Left renal cortex interstitium (tissue), 4 donors: ENCODE results near the gene PROSER1. TPM values are rescaled to one million over a fixed set of nuclear protein-coding genes. Genes with fewer than 3 reads are reported as not detected.
"Not testable (repeated sequence)": the region's sequence is repeated elsewhere in the genome, so short reads cannot be mapped to it uniquely, and the experiment has no call there.

Source experiments
- DNase-seq, 4 donors: peaks; one replicate each; pipeline ENCODE4 v3.0.0-alpha.2; 2013; ENCODE audit warnings: low read depth in 4 of 4, low spot score in 2 of 4, missing footprints in 1 of 4
- polyA plus RNA-seq, 4 donors: library from polyadenylated mRNA; unstranded; fragments of 120-200 nt; gene quantifications; one replicate each; pipeline ENCODE4 v1.2.1, GENCODE V29; 2013; ENCODE audit not compliant: insufficient read length in 4 of 4

The PROSER1 gene
- polyA plus RNA-seq, result 10 to 100 TPM; 25.2 to 52.8 (median 35.4) TPM

DNA sequence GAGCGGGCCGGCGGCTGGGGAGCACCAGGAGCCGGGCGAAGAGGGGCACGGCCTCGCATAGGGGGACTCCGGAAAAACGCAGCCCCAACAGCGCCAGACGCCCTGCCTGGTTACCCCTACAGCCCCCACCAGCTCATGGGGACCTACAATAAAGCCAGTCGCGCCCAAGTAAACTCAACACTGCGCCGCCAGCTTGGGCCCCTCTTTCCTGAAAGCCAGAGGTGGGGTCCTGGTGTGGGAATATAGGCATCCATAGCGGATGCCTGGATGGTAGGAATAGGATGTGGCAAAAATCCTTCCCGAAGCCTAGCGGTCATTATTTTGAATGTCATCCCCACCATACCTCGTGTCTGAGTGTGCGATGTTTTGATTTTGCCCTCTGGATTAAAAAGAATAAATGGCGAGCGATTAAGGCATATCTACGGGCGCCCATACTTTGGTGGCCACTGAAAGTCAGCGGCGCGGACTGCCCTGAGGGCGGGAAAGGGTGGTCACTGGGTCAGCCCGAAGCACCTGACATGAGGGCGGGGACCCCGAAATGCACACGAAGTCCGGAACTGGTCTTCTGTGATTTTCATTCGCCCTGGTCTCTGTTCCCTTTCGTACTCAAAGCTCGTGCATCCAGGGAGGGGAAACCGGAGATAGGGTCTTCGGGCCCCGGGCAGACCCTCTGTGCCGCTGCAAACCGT, at the start of gene PROSER1, which contains the start of gene NHLRC3:
Gene PROSER1 (minus strand): TSS at position 210 of the 689 bp plus-strand sequence. CDS start 847 bp downstream, outside the sequence.
Gene NHLRC3 (plus strand): TSS at position 577 of the 689 bp plus-strand sequence. CDS start 184 bp downstream, outside the sequence.
- DNase-seq, result peak; percentile 91 to 98 (median 92)

DNA sequence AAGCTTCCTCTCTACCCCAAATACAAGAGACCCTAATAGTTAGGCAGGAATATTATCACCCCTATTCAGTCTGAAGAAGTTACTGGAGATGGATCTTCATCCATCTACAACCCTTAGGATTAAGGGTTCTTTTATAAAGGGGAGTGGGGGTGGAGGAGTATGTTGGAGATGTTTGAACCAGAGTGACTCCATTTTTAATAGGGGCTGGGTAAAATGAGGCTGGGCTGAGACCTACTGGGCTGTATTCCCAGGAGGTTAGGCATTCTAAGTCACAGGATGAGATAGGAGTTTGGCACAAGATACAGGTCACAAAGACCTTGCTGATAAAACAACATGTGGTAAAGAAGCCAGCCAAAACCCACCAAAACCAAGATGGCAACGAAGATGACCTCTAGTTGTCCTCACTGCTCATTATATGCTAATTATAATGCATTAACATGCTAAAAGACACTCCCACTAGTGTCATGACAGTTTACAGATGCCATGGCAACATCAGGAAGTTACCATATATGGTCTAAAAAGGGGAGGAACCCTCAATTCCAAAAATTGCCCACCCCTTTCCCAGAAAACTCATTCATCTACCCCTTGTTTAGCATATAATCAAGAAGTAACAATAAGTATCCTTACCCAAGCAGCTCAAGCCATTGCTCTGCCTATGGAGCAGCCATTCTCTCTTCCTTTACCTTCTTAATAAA, 48.5 kb upstream of the PROSER1 start:
- not testable (repeated sequence) for DNase-seq

DNA sequence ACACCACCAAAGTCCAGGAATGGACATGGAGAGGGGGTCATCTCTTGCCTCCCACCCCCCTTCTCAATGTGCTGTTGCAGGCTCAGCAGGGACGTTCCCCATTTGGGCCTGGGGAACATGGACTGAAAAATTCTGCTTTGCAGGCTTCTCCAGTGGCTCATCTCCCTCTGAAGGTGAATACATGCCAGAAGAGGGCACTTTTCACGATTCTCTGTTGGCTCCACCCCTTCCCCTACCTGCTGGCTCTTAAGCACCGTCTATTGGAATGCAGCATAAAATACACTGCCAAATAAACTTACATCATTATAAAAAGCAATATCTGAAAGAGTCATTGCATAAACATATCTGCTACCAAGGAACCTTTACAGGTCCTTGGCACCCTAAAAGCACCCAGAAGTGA, 36.1 kb upstream of the PROSER1 start:
- no peak for DNase-seq

DNA sequence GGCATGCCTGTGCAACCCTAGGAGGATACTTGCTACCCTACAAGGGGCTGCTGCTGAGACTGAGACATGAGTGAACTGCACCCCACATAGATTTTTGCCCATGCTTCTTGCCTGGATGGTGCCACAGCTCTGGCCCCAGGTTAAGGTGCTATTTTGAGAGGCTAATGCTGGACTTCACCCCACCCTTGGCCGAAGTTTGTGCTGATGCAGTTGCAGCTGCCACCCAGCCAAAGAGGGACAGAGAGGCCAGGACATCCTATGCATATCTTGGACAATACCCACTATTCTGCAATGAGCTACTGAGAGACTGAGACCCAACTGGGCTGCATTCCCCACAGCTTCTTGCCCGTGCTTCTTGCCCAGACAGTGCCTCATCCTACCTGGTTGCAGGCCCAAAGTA, 35.0 kb upstream of the PROSER1 start:
- DNase-seq, result no peak

DNA sequence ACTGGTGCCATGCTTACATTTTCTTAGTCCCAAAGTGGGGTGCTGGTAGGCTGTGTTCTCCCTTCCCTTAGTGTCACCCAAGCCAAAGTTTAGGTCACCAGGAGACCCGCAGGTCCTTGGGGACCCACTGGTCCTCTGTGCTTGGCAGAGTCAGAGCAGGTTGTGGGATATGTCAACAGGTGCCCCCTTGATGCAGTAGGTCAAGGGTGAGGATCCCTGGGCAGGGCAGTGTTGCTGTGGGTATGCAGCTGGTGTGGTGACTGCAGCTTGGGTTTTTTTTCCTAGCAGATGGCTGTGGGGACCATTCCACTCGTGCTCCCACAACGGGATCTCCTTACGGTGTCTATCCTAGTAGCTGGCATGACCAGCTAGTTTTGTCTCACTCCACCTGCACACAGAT, 24.1 kb upstream of the PROSER1 start:
- no peak for DNase-seq

DNA sequence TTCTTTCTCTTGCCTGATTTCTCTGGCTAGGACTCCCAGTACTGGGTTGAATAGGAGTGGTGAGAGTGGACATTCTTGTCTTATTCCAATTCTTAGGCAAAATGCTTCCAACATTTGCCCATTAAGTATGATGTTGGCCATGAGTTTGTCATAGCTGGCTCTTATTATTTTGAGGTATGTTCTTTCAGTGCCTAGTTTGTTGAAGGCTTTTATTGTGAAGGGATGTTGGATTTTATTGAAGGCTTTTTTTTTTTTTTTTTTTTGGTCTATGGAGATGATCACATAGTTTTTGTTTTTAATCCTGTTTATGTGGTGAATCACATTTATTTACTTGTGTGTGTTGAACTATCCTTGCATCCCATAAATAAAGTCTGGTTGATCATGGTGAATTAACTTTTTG, 20.2 kb upstream of the PROSER1 start:
- no peak for DNase-seq

DNA sequence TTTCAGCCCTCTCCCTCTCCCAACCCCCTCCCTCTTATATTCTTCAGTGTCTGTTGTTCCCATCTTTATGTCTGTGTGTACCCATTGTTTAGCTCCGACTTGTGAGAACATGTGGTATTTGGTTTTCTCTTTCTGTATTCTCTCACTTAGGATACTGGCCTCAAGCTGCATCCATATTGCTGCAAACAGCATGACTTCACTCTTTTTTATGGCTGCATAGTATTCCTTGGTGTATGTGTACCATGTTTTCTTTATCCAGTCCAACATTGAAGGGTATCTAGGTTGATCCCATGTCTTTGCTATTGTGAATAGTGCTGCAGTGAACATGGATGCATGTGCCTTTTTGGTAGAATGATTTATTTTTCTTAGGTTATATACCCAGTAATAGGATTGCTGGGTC, 18.1 kb upstream of the PROSER1 start:
- no peak for DNase-seq

DNA sequence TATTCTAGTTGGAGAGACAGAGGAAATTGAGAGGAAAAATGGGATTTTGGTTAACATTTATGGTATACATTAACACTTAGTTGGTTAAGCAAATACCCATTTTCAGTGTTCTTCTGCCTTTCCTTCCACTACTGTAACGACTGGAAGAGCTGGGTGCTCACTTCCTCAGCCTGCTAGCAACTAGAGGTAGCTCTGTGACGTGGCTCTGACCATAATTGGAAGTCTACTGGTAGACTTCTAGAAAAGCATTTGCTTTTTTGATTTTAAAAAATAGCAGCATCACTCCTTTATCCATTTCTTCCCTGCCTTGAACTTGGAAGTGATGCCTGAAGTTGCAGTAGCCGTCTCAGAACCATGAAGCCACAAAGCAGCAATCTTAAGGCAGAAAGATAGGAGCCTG, 16.2 kb upstream of the PROSER1 start:
- DNase-seq, result no peak

DNA sequence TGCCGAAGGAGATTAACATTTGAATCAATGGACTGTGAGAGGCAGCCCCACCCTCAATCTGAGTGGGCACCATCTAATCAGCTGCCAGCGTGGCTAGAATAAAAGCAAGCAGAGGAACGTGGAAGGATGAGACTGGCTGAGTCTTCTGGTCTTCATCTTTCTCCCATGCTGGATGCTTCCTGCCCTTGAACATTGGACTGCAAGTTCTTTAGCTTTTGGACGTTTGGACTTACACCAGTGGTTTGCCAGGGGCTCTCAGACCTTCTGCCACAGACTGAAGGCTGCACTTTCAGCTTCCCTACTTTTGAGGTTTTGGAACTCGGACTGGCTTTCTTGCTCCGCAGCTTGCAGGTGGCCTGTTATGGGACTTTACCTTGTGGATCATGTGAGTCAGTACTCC, 15.1 kb upstream of the PROSER1 start:
- no peak for DNase-seq

DNA sequence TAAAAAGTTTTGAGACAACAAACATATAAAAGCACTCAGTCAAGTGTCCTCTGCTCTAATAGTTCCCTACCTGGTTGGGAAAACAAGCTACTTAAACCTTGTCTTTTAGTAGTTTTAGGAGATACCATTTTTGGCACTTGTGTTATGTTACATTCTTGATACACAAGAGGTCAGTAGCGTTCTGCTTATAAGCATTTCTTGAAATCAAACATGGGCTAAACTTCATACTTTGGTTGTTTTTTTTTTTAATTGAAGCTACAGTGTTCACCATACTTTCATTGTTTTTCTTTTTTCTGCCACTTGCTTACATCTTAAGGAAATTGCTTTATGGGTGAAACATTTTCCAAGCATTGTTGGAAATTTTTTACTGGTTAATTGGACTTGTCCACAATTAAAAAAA, 13.3 kb upstream of the PROSER1 start:
- no peak for DNase-seq

DNA sequence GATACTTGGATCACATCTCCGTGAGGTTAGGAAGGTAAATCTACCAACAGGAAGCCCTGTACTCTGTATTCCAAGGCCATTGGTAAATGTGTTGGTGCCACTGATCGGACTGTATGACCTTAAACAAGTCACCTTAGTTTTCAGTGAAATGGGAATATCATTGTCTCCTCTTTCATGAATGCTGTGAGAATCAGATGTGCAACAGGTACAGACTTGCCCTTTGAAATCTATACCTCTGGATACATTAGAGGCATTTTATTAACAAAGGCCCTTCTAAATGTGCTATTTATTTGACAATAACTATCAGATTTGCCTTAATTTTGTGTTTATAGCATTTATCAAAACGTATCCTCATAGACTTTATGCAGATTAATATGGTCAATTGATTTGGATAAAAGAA, 11.4 kb upstream of the PROSER1 start:
- no peak for DNase-seq

DNA sequence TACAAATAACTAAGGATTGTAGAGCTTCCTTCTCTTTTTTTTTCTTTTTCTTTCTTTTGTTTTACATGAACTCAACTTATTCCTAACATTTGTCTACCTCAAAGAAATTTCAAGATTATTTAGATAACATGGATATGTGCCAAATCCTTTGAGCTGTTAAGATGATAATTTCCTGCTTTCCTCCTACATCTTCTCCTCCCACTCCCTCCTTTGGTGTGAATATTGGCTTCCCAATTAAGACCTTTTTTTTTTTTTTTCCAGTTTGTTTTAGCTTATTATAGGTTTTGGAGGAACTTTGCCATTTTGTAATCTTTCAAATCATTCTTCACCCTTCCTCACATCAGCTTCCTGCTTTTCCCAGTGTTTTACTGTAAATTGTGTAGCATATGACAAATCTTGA, 10.9 kb upstream of the PROSER1 start:
- no peak for DNase-seq

DNA sequence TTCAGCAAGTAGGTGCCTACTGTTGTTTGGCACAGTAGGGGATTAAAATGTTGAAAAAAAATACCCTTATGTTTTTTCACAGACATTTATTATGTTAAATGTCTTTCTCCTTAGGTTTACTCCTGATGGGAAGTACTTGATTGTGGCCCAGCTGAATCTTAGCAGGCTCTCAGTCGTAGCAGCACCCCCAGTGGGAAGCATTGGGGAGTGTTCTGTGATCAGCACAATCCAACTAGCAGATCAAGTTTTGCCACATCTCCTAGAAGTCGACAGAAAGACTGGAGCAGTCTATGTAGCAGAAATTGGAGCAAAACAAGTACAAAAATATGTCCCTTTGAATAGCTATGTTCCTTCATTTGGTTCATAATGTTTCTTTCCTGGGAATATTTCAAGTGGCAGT, 9.7 kb upstream of the PROSER1 start:
- DNase-seq, result no peak

DNA sequence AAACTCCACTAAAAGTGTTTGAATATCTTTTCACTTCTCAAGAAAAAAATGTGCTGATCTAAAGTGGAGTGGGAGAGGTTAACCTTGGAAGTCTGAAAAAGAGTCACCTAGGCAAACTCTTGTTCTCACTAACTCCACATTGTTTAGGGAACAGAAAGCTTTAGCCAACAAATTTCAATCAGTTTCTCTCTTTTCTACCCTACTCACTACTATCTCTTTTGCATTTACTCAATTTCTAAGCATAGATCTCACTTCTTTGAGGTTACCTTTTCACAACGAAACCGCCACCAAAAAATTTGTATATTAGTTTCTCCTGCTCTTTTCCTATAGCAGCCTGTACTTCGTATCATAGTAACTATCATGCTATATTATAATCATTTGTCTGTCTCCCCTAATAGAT, 6.6 kb upstream of the PROSER1 start:
- DNase-seq, result no peak

DNA sequence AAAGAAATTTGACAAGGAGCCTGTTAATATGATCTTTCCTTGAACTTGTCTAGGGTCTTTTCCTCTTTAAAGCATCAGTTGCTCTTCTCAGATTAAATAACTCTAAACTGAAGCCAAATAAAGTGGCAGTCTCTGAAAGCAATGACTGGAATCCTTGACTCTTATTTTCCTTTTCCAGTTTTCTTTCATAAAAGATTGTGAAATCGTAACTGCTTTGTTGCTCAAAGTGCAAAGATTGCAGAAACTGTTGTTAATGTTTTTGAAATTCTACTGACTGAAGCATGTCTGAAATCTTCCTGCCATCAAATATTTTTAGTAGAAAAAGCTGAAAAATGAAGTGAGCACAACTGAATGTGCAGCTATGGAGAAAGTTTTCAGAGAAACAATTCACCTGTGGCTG, 2.3 kb upstream of the PROSER1 start:
- DNase-seq, result no peak

DNA sequence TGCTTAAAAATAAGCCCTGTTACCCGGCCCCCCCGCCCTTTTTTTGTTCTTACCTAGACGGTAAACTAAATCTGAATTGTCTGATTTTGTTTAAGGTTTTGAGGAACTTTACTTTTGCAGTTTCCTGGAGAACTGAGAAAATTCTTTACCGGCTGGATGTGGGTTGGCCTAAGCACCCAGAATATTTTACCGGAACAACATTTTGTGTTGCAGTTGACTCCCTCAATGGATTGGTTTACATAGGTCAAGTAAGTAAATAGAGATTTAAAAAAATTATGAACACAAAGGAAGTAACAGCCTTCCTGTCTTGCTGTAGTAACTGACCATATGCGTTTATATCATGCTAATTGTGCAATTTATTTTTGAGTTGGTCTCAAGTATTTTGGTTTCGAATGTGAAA, 1.2 kb upstream of the PROSER1 start:
- no peak for DNase-seq

DNA sequence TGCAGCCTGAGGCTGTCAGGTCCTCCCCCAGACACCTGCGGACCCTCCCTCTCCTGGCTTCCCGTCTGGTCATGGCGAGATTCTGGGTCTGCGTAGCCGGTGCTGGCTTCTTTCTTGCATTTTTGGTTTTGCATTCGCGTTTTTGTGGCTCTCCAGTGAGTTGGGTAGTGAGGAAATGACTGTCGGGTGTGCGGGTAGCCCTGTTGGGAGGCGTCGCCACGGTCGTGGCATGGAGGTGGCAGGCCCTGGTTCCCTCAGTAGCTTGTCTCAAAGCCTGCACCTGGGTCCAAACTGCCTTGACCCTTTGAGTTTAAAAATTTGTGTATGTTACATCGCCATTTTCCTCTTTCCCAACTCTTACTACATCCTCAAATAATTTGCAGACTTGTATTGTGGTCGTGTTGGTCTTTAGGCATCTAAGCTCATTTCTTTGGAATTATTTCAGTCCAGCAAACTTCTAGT, 711 bp upstream of the PROSER1 start:
- DNase-seq, result no peak

DNA sequence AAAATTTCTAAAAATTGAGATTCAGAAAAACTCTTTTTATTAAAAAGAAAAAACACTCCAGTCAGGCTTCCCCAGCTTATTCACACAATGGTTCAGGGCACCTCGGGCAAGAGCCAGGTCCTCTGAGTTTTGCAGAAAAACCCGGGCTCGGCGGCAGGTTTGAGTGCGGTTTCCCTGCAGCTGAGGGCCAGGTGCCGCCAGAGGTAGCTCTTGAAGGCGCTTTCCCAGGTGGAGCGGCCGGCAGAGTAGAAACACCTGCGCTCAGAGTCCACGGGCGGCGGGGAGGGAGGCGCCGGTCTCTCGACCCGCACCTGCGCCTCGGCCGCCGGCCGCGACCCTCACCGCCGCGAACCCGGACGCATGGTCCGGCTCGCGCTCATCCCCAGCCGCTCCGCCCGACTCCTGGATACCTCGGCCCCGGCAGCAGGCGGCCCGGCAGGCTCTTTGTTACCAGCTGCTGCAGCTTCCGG, 444 bp downstream of the PROSER1 start:
- peak in 1 of 4 donors; percentile 27 for DNase-seq

DNA sequence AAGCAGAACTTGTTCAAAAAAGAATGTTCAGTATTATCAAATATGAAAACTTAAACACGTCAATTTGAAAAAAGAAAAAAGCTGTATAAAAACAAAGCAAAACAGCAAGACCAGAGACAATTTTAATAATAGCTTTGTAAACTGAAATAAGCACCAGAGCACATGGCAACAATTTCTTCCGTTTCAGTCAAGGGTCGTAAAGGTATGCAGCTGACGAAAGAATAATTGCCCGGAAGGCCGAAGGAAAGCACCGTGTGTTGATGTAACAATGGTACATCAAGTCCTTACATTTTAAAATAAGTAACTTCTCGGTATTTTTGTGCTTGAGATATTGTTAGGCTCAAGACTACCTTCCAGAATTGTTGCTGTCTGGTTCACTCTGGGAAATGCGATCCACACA, 1.7 kb downstream of the PROSER1 start:
- DNase-seq, result peak in 1 of 4 donors; percentile 19

DNA sequence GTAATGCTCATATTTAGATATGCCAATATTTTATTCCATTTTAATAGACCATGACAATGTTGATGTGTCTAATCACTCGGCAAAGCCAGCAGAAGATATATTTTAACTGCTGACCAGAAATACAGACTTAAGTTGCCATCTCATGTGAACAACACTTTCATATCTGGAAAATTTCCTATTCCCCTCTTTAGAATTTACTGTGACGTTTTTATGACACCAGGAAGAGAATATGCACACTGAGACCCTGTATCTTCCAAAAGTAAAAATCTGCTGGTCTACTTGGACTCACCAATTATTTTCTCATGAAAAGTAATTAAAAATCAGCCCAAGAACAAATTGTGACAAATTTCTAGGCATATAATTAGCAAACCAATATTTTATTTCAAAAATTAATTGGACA, 2.1 kb downstream of the PROSER1 start:
- DNase-seq, result no peak

DNA sequence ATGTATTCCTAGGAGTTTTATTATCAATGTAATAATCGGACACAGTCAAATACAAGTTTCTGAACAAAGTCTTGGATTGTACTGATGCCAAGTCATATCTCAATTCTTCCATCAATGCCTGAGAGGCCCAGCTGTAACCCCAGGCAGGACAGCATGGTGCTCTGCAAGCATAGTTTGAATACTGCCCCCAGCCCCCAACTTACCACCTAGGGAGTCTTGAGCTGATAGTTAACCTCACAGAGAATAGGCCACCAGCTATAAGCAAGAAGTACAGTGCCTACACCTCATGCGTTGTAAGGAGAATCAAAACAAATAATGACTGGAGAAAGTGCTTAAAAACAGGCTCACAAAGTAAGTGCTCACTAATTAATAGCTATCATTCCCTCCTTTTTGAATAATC, 2.7 kb downstream of the PROSER1 start:
- no peak for DNase-seq

DNA sequence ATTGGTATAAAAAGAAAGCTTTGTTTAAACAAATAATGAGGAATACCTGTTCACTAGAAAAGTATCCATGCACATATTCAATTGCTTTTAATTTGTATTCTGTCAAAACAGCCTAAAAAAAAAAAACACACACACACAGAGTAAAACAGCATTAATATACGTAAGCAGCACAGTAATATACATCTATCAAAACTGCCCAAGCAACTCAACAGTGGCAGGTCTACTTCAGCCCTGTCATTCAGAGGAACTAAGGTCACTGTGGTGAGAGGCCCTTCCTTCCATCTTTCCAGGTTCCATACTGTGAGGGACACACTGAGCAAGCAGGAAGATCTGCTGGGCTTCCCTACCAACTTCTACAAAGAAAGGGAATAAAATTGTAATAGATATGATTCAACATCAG, 3.8 kb downstream of the PROSER1 start:
- DNase-seq, result no peak
